Measurements from ENCODE around the gene AGBL1. TPM values are rescaled to one million over a fixed set of nuclear protein-coding genes. Genes with fewer than 3 reads are reported as not detected.

The AGBL1 gene
- total RNA-seq, 1 donor from 2014 or later, result not detected

GRCh38 chr15:86355361-86355760 is 275.7 kb downstream of the AGBL1 start:
- no peaks in the 10 kb centered on the region for H3K27me3 Mint-ChIP-seq (ENCODE audit: unreplicated experiment)
- no peak overlapping the region for H3K4me3 Mint-ChIP-seq (ENCODE audit: unreplicated experiment)
- H3K9me3 Mint-ChIP-seq (ENCODE audit: unreplicated experiment), result peaks cover 15% of the 10 kb centered on the region
- no peak for DNase-seq (ENCODE audit: extremely low spot score, unreplicated experiment)
- TF ChIP-seq CTCF (IDR thresholded peaks at IDR 0.05), result no peak
- H3K4me1 Mint-ChIP-seq (ENCODE audit: unreplicated experiment), result no peaks in the 10 kb centered on the region
- H3K27ac Mint-ChIP-seq (ENCODE audit: unreplicated experiment), result no peak overlapping the region
- H3K36me3 Mint-ChIP-seq (ENCODE audit: unreplicated experiment), result no peaks in the 10 kb centered on the region

GRCh38 chr15:86355801-86356200 is 276.1 kb downstream of the AGBL1 start:
- no peak for TF ChIP-seq CTCF (IDR thresholded peaks at IDR 0.05)
- no peaks in the 10 kb centered on the region for H3K4me1 Mint-ChIP-seq (ENCODE audit: unreplicated experiment)
- DNase-seq (ENCODE audit: extremely low spot score, unreplicated experiment), result no peak
- no peak overlapping the region for H3K27ac Mint-ChIP-seq (ENCODE audit: unreplicated experiment)
- H3K36me3 Mint-ChIP-seq (ENCODE audit: unreplicated experiment), result no peaks in the 10 kb centered on the region
- no peaks in the 10 kb centered on the region for H3K27me3 Mint-ChIP-seq (ENCODE audit: unreplicated experiment)
- H3K4me3 Mint-ChIP-seq (ENCODE audit: unreplicated experiment), result no peak overlapping the region
- peaks cover 15% of the 10 kb centered on the region for H3K9me3 Mint-ChIP-seq (ENCODE audit: unreplicated experiment)

GRCh38 chr15:86362555-86362954 is 282.9 kb downstream of the AGBL1 start:
- no peak overlapping the region for H3K27ac Mint-ChIP-seq (ENCODE audit: unreplicated experiment)
- H3K4me3 Mint-ChIP-seq (ENCODE audit: unreplicated experiment), result no peak overlapping the region
- no peaks in the 10 kb centered on the region for H3K4me1 Mint-ChIP-seq (ENCODE audit: unreplicated experiment)
- peaks cover 32% of the 10 kb centered on the region for H3K9me3 Mint-ChIP-seq (ENCODE audit: unreplicated experiment)
- TF ChIP-seq CTCF (IDR thresholded peaks at IDR 0.05), result no peak
- no peak for DNase-seq (ENCODE audit: extremely low spot score, unreplicated experiment)
- no peaks in the 10 kb centered on the region for H3K36me3 Mint-ChIP-seq (ENCODE audit: unreplicated experiment)
- no peaks in the 10 kb centered on the region for H3K27me3 Mint-ChIP-seq (ENCODE audit: unreplicated experiment)

GRCh38 chr15:86373147-86373546 is 293.5 kb downstream of the AGBL1 start:
- Mint-ChIP-seq H3K27me3 (ENCODE audit: unreplicated experiment) (no peaks in the 10 kb centered on the region), H3K27ac (ENCODE audit: unreplicated experiment) (no peak overlapping the region), H3K4me3 (ENCODE audit: unreplicated experiment) (no peak overlapping the region), H3K4me1 (ENCODE audit: unreplicated experiment) (no peaks in the 10 kb centered on the region), H3K36me3 (ENCODE audit: unreplicated experiment) (no peaks in the 10 kb centered on the region), H3K9me3 (ENCODE audit: unreplicated experiment) (peaks cover 26% of the 10 kb centered on the region)
- no peak for TF ChIP-seq CTCF (IDR thresholded peaks at IDR 0.05)
- DNase-seq (ENCODE audit: extremely low spot score, unreplicated experiment), result no peak

- no peaks in the 10 kb centered on the region for H3K4me1 Mint-ChIP-seq (ENCODE audit: unreplicated experiment)
- H3K4me3 Mint-ChIP-seq (ENCODE audit: unreplicated experiment), result no peak overlapping the region
- TF ChIP-seq CTCF (IDR thresholded peaks at IDR 0.05), result no peak
- H3K27ac Mint-ChIP-seq (ENCODE audit: unreplicated experiment), result no peak overlapping the region
- no peaks in the 10 kb centered on the region for H3K27me3 Mint-ChIP-seq (ENCODE audit: unreplicated experiment)
- no peaks in the 10 kb centered on the region for H3K36me3 Mint-ChIP-seq (ENCODE audit: unreplicated experiment)
- H3K9me3 Mint-ChIP-seq (ENCODE audit: unreplicated experiment), result peaks cover 12% of the 10 kb centered on the region
- no peak for DNase-seq (ENCODE audit: extremely low spot score, unreplicated experiment)
These were observed 296.1 kb downstream of the AGBL1 start for GRCh38 chr15:86375733-86376280.

All from osteocyte (in vitro differentiated cells).